Lower leg skin (tissue), 4 donors: ENCODE measurements around the gene FLT1. TPM values are rescaled to one million over a fixed set of nuclear protein-coding genes. Genes with fewer than 3 reads are reported as not detected.

Source experiments
- DNase-seq, 2 donors: peaks; one replicate each; pipeline ENCODE4 v3.0.0-alpha.2; 2019; ENCODE audit warnings: low spot score in 2 of 2
- H3K4me3 ChIP-seq: fragments of 200-600 bp; sonication (generic); 2 replicates; pipeline ENCODE4 v1.5.1; 2017; ENCODE audit warnings: mild to moderate bottlenecking, low read depth; ENCODE audit not compliant: poor library complexity, severe bottlenecking
- CTCF ChIP-seq, 3 donors: fragments of 450-650 bp; IDR thresholded peaks; one replicate each; pipeline ENCODE4 v1.5.1; 2016; ENCODE audit warnings: antibody characterized with exemption in 3 of 3, mild to moderate bottlenecking in 3 of 3, moderate library complexity in 2 of 3
- POLR2A ChIP-seq, 2 donors: fragments of 450-650 bp; IDR thresholded peaks; one replicate each; pipeline ENCODE4 v1.6.1; 2016 to 2017; ENCODE audit warnings: antibody characterized with exemption in 2 of 2, mild to moderate bottlenecking in 1 of 2, moderate library complexity in 1 of 2
- WGBS, 2 donors: methylation state at CpG; one replicate each; pipeline ENCODE4 v1.1.5; 2018; 5-methylcytosine and 5-hydroxymethylcytosine counted together
- intact Hi-C: fragments of 100-400 bp; cut with DNase I; formaldehyde crosslinking; loops from one replicate; pipeline ENCODE4 v1.15.0; 2023; ENCODE audit warnings: low total_unique reads
- total RNA-seq, 4 donors: library from RNA; depleted of rRNA; stranded (reverse); fragments of >200 nt; gene quantifications; one replicate each; pipeline ENCODE4 v1.1.0, GENCODE V29; 2016

Gene FLT1
- total RNA-seq, 4 donors from 2014 or later: 5.3 to 16.3 (median 9.7) TPM

- intact Hi-C loops: no loop called here
- no peak for DNase-seq
- TF ChIP-seq POLR2A (IDR thresholded peaks at IDR 0.05) (no peak), CTCF (IDR thresholded peaks at IDR 0.05) (no peak)
- WGBS, 2 donors: 62 to 67% methylated on average over 3 of the region's 3 CpGs
- H3K4me3 ChIP-seq: no peak overlapping the region
Measured at GRCh38 chr13:28442839-28443238, 52.1 kb downstream of the FLT1 start.

- TF ChIP-seq POLR2A (IDR thresholded peaks at IDR 0.05) (no peak), CTCF (IDR thresholded peaks at IDR 0.05) (no peak)
- H3K4me3 ChIP-seq: no peak overlapping the region
- DNase-seq: no peak
- intact Hi-C loops: no loop called here
Measured at GRCh38 chr13:28441529-28441928, 53.4 kb downstream of the FLT1 start.

GRCh38 chr13:28440774-28441504 is 54.0 kb downstream of the FLT1 start:
- intact Hi-C loops: no loop called here
- TF ChIP-seq POLR2A (IDR thresholded peaks at IDR 0.05) (no peak), CTCF (IDR thresholded peaks at IDR 0.05) (no peak)
- WGBS, 2 donors: 35 to 45% methylated on average over 4 of the region's 4 CpGs
- DNase-seq: no peak
- H3K4me3 ChIP-seq: no peak overlapping the region

- H3K4me3 ChIP-seq: no peak overlapping the region
- no peak for DNase-seq
- 63 to 75% methylated on average over 12 of the region's 12 CpGs for WGBS, 2 donors
- intact Hi-C loops: no loop called here
- TF ChIP-seq POLR2A (IDR thresholded peaks at IDR 0.05) (no peak), CTCF (IDR thresholded peaks at IDR 0.05) (no peak)
Measured at GRCh38 chr13:28438598-28439334, 56.2 kb downstream of the FLT1 start.

- WGBS, 2 donors: 88 to 93% methylated on average over 8 of the region's 8 CpGs
Measured at GRCh38 chr13:28438067-28438466, 56.9 kb downstream of the FLT1 start.

More at GRCh38 chr13:28438067-28438466, 56.9 kb downstream of the FLT1 start:
- no peak for DNase-seq
- TF ChIP-seq CTCF (IDR thresholded peaks at IDR 0.05) (no peak), POLR2A (IDR thresholded peaks at IDR 0.05) (no peak)
- intact Hi-C loops: no loop called here
- no peak overlapping the region for H3K4me3 ChIP-seq
